T47D (cell line): ENCODE data around the gene NYNRIN.

Source experiments
- DNase-seq, 2 experiments: peaks; one replicate each; pipeline versions ENCODE4 v3.0.0 to v3.0.0-alpha.2; 2011 to 2012; ENCODE audit warnings: low read depth in 1 of 2, low spot score in 1 of 2
- JUND ChIP-seq: IDR thresholded peaks from 2 replicates; pipeline ENCODE4 v1.6.1; 2012; ENCODE audit warnings: low read depth
- in situ Hi-C: cut with HindIII; loops from 2 replicates; pipeline ENCODE4 v1.10.0; 2016; ENCODE audit warnings: low sequenced_read_pairs, low pct_unique_long_range_greater_than_20kb

Gene NYNRIN

GRCh38 chr14:24435192-24435810, 36.5 kb downstream of the NYNRIN start:
- DNase-seq, result no peak
- TF ChIP-seq JUND, result no peak
- in situ Hi-C loops, result no loop called here

- in situ Hi-C loops, result no loop called here
- no peak for TF ChIP-seq JUND
- no peak for DNase-seq
Measured at GRCh38 chr14:24435998-24436354, 37.2 kb downstream of the NYNRIN start.

- DNase-seq, result peak; percentile 55 to 71
- in situ Hi-C loops, result no loop called here
- TF ChIP-seq JUND, result no peak
Measured at GRCh38 chr14:24436355-24437019, 37.7 kb downstream of the NYNRIN start.

GRCh38 chr14:24437020-24437735, 38.4 kb downstream of the NYNRIN start:
- in situ Hi-C loops, result no loop called here
- no peak for DNase-seq
- no peak for TF ChIP-seq JUND

- in situ Hi-C loops, result no loop called here
- TF ChIP-seq JUND, result no peak
- no peak for DNase-seq
Measured at GRCh38 chr14:24437736-24438067, 38.9 kb downstream of the NYNRIN start.

GRCh38 chr14:24438223-24439097, 39.7 kb downstream of the NYNRIN start:
- in situ Hi-C loops, result no loop called here
- no peak for TF ChIP-seq JUND
- no peak for DNase-seq

- TF ChIP-seq JUND, result no peak
- in situ Hi-C loops, result no loop called here
- no peak for DNase-seq
Measured at GRCh38 chr14:24439257-24439656, 40.5 kb downstream of the NYNRIN start.

- no peak for TF ChIP-seq JUND
- DNase-seq, result no peak
- in situ Hi-C loops, result no loop called here
Measured at GRCh38 chr14:24439830-24440605, 41.2 kb downstream of the NYNRIN start.

- TF ChIP-seq JUND, result no peak
- no peak for DNase-seq
- in situ Hi-C loops, result no loop called here
Measured at GRCh38 chr14:24440606-24441399, 42.0 kb downstream of the NYNRIN start.

GRCh38 chr14:24441485-24441884, 42.7 kb downstream of the NYNRIN start:
- in situ Hi-C loops, result no loop called here
- no peak for DNase-seq
- TF ChIP-seq JUND, result no peak

- peak in 1 of 2 experiments; percentile 38 for DNase-seq
- in situ Hi-C loops, result no loop called here
Measured at GRCh38 chr14:24441904-24442239, 43.1 kb downstream of the NYNRIN start.

More at GRCh38 chr14:24441904-24442239, 43.1 kb downstream of the NYNRIN start:
- TF ChIP-seq JUND, result no peak
